Keratinocyte (primary cell): ENCODE data around the gene GAB2.

Experiments
- CTCF ChIP-seq, 3 experiments: IDR thresholded peaks in 1 of 3; conservative IDR thresholded peaks in 1 of 3; optimal IDR thresholded peaks in 1 of 3; 2 replicates in 2 of 3; 3 replicates in 1 of 3; pipeline versions ENCODE3 to v1.5.1; 2011; ENCODE audit warnings: low read length in 3 of 3, mild to moderate bottlenecking in 3 of 3, moderate library complexity in 2 of 3, control low read depth in 1 of 3, inconsistent platforms in 1 of 3; ENCODE audit not compliant: insufficient read depth in 2 of 3; ENCODE audit errors: extremely low read depth in 1 of 3
- EZH2 ChIP-seq: IDR thresholded peaks from one replicate; pipeline ENCODE4 v1.6.1; 2012; ENCODE audit warnings: inconsistent platforms, mild to moderate bottlenecking, low read length, moderate library complexity

GRCh38 chr11:78201096-78201818 is 216.4 kb downstream of the GAB2 start:
- TF ChIP-seq CTCF (optimal IDR thresholded peaks at IDR 0.05 in 1 of 3, IDR thresholded peaks at IDR 0.05 in 1 of 3, conservative IDR thresholded peaks at IDR 0.05 in 1 of 3; ENCODE audit: extremely low read depth in 1 of 3, insufficient read depth in 2 of 3, low read length in 3 of 3) (no peak), EZH2 (no peak)
